Measurements from ENCODE around the gene AFF3. TPM values are rescaled to one million over a fixed set of nuclear protein-coding genes. Genes with fewer than 3 reads are reported as not detected.

AFF3 gene
- total and polyA plus RNA-seq, 7 donors, result 0.46 to 25.0 (median 18.6) TPM

DNA sequence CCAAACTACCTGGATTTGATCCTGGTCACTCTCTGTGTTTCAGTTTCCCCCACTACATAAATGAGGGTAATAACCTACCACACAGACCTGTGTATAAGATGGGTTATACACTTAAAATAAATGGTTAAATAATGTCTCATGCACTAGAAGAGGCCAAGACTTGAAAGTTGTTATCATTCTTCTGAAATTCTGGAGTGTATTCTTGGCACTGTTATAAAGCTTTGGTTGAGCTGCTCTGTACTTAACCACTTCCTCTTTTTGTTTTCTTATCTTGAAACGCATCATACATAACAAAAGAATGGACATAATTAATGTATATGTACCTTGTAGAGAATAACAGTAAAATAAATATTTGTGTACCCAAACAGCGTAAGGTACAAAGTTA is 281.0 kb downstream of the AFF3 start:
- intact Hi-C loops (cut with DNase I), result no loop called here
- H3K27ac ChIP-seq, result no peak overlapping the region

DNA sequence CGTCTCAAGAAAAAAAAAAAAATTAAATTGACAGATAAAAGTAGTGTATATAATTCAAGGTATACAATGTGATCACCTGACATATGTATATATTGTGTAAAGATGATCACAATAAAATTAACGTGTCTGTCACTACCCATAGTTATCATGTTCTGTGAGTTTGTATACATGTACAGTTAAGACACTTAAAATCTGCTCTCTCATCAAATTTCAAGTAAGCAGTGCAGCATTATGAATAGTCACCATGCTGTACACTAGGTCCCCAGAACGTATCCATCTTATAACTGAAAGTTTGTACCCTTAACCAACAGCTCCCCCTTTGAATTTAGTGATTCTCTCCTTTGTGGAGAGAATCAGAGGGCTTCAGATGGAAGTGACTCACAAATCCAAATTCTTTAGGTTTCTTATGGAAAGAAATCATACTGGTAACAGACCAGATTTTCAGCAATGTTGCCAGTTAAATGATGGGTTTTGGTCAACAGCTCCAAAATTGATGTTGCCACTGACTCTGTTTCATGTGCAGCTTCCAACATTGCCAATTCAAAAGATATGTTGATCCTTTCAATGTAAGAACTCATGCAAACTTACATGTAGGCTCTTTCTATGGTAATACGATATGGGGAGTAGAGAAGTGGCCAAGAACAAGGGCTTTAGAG is 281.5 kb downstream of the AFF3 start:
- Histone ChIP-seq H3K27me3 (no peaks in the 10 kb centered on the region), H3K4me3 (no peak overlapping the region), H3K36me3 (no peaks in the 10 kb centered on the region), H3K4me1 (peaks cover 0 to 12% (median 0%) of the 10 kb centered on the region in 4 donors), H3K27ac (no peak overlapping the region), H3K9me3 (peaks cover 0 to 2% (median 0%) of the 10 kb centered on the region in 4 donors)
- 77 to 90% methylated on average over 4 of the region's 4 CpGs for WGBS, 2 donors
- TF ChIP-seq POLR2AphosphoS5 (IDR thresholded peaks at IDR 0.05) (no peak), POLR2A (IDR thresholded peaks at IDR 0.05) (no peak), EP300 (IDR thresholded peaks at IDR 0.05) (no peak)
- TF ChIP-seq, protein P1, sequence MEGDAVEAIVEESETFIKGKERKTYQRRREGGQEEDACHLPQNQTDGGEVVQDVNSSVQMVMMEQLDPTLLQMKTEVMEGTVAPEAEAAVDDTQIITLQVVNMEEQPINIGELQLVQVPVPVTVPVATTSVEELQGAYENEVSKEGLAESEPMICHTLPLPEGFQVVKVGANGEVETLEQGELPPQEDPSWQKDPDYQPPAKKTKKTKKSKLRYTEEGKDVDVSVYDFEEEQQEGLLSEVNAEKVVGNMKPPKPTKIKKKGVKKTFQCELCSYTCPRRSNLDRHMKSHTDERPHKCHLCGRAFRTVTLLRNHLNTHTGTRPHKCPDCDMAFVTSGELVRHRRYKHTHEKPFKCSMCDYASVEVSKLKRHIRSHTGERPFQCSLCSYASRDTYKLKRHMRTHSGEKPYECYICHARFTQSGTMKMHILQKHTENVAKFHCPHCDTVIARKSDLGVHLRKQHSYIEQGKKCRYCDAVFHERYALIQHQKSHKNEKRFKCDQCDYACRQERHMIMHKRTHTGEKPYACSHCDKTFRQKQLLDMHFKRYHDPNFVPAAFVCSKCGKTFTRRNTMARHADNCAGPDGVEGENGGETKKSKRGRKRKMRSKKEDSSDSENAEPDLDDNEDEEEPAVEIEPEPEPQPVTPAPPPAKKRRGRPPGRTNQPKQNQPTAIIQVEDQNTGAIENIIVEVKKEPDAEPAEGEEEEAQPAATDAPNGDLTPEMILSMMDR (IDR thresholded peaks at IDR 0.05), result no peak
- intact Hi-C loops (cut with DNase I), result no loop called here
- DNase-seq, result no peak

More for the DNA sequence above, 281.0 kb downstream of the AFF3 start:
- peaks cover 0 to 15% (median 0%) of the 10 kb centered on the region in 4 donors for H3K4me1 ChIP-seq
- H3K9me3 ChIP-seq, result no peaks in the 10 kb centered on the region
- H3K36me3 ChIP-seq, result no peaks in the 10 kb centered on the region
- H3K27me3 ChIP-seq, result no peaks in the 10 kb centered on the region
- DNase-seq, result no peak
- no peak overlapping the region for H3K4me3 ChIP-seq
- 4 to 21% methylated on average over 2 of the region's 2 CpGs for WGBS, 2 donors
- TF ChIP-seq EP300 (IDR thresholded peaks at IDR 0.05) (no peak), POLR2AphosphoS5 (IDR thresholded peaks at IDR 0.05) (no peak), POLR2A (IDR thresholded peaks at IDR 0.05) (no peak)
- TF ChIP-seq, protein P1 (IDR thresholded peaks at IDR 0.05), result no peak

DNA sequence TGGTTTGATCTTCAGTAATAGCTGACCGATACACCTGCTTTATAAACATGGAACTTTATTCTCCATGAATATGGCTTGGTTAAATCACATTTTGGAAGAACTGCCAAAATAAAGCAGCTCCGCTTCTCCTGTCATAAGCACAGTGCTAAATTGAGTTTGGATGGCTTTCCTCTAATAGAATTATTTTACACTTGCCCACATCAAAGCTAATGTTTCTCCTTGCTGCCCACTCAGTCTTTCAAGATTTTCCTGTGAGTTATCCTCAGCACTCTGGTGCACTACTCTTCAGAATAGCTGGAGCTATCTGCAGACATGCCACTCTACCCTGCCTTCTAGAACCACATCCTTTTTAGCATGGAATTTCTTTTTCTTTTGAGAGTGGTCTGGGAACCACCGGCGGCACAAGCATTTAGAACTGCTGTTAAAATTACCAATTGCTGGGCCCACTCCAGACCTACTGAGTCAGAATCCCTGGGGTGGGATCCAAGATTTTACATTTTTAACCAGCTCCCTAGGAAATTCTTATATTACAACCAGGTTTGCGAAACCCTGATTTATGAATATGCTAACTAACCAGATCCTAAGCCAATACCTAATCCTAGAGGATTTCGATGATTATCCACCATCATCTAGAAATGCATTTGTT is 283.3 kb downstream of the AFF3 start:
- 92 to 93% methylated on average over 6 of the region's 6 CpGs for WGBS, 2 donors

DNA sequence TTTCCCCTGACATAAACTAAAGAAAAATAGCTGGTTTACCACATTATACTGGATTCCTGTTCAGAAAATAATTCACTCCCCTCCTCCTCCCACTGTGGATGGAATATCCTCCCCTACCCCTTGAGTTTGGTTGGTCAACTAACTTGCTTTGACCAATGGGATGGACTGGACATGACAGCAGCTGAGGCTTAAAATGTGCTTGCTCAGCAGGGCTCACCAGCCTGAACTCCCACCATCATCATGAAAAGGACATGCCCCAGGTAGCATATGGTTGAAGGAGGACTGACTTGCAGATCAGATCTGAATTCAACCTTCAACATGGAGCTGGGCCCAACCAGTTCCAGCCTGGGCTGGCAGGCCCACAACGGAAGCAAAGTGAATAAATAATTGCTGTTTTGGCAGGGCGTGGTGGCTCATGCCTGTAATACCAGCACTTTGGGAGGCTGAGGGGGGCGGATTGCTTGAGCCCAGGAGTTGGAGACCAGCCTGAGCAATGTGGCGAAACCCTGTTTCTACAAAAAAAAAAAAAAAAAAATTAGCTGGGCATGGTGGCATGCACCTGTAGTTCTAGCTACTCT is 284.4 kb downstream of the AFF3 start:
- DNase-seq, result no peak
- Histone ChIP-seq H3K4me3 (no peak overlapping the region), H3K27me3 (no peaks in the 10 kb centered on the region), H3K36me3 (no peaks in the 10 kb centered on the region), H3K9me3 (peaks cover 0 to 2% (median 0%) of the 10 kb centered on the region in 4 donors), H3K27ac (no peak overlapping the region), H3K4me1 (peaks cover 0 to 12% (median 0%) of the 10 kb centered on the region in 4 donors)
- WGBS, 2 donors, result 87 to 91% methylated on average over 4 of the region's 4 CpGs
- TF ChIP-seq POLR2A (IDR thresholded peaks at IDR 0.05) (no peak), EP300 (IDR thresholded peaks at IDR 0.05) (no peak), POLR2AphosphoS5 (IDR thresholded peaks at IDR 0.05) (no peak)
- TF ChIP-seq, protein P1 (IDR thresholded peaks at IDR 0.05), result no peak
- intact Hi-C loops (cut with DNase I), result no loop called here

More for the DNA sequence above, 283.3 kb downstream of the AFF3 start:
- no peak overlapping the region for H3K27ac ChIP-seq
- intact Hi-C loops (cut with DNase I), result no loop called here
- no peak for DNase-seq
- no peaks in the 10 kb centered on the region for H3K27me3 ChIP-seq
- no peak overlapping the region for H3K4me3 ChIP-seq
- TF ChIP-seq, protein P1 (IDR thresholded peaks at IDR 0.05), result no peak
- TF ChIP-seq POLR2AphosphoS5 (IDR thresholded peaks at IDR 0.05), result no peak
- no peak for TF ChIP-seq POLR2A (IDR thresholded peaks at IDR 0.05)
- no peak for TF ChIP-seq EP300 (IDR thresholded peaks at IDR 0.05)
- peaks cover 0 to 12% (median 0%) of the 10 kb centered on the region in 4 donors for H3K4me1 ChIP-seq
- peaks cover 0 to 2% (median 0%) of the 10 kb centered on the region in 4 donors for H3K9me3 ChIP-seq
- no peaks in the 10 kb centered on the region for H3K36me3 ChIP-seq
